SHP77 (cell line): ENCODE data around the gene TTLL1.
"Not testable (repeated sequence)": the region's sequence is repeated elsewhere in the genome, so short reads cannot be mapped to it uniquely, and the experiment has no call there.

ENCODE experiments used
- DNase-seq, 2 experiments: peaks; one replicate each; lab custom pipeline; 2025; lab: John Stamatoyannopoulos, UW

TTLL1 gene

GRCh38 chr22:43013355-43014315 lies 75.6 kb downstream of the TTLL1 start:
- no peak for DNase-seq

GRCh38 chr22:43012390-43012789 lies 76.8 kb downstream of the TTLL1 start:
- no peak for DNase-seq

GRCh38 chr22:43011079-43011478 lies 78.1 kb downstream of the TTLL1 start:
- no peak for DNase-seq

- DNase-seq: no peak
Measured at GRCh38 chr22:43009444-43009843, 79.7 kb downstream of the TTLL1 start.

GRCh38 chr22:43008921-43009320 lies 80.3 kb downstream of the TTLL1 start:
- no peak for DNase-seq

- DNase-seq: no peak
Measured at GRCh38 chr22:43008509-43008908, 80.7 kb downstream of the TTLL1 start.

GRCh38 chr22:43007519-43008102 lies 81.6 kb downstream of the TTLL1 start:
- DNase-seq: peak in 1 of 2 experiments; percentile 18

GRCh38 chr22:43006753-43007152 lies 82.4 kb downstream of the TTLL1 start:
- DNase-seq: no peak

GRCh38 chr22:43006016-43006505 lies 83.1 kb downstream of the TTLL1 start:
- no peak for DNase-seq

- DNase-seq: no peak
Measured at GRCh38 chr22:43005106-43005505, 84.1 kb downstream of the TTLL1 start.

- no peak for DNase-seq
Measured at GRCh38 chr22:43004362-43005035, 84.7 kb downstream of the TTLL1 start.

GRCh38 chr22:43002202-43002586 lies 87.0 kb downstream of the TTLL1 start:
- no peak for DNase-seq

GRCh38 chr22:43001271-43002201 lies 87.7 kb downstream of the TTLL1 start:
- DNase-seq: no peak

- no peak for DNase-seq
Measured at GRCh38 chr22:43000441-43001175, 88.6 kb downstream of the TTLL1 start.

- no peak for DNase-seq
Measured at GRCh38 chr22:42997582-42998090, 91.6 kb downstream of the TTLL1 start.

GRCh38 chr22:42996646-42997365 lies 92.4 kb downstream of the TTLL1 start:
- no peak for DNase-seq

- not testable (repeated sequence) for DNase-seq
Measured at GRCh38 chr22:42995654-42996053, 93.5 kb downstream of the TTLL1 start.

- DNase-seq: no peak
Measured at GRCh38 chr22:42994917-42995562, 94.2 kb downstream of the TTLL1 start.

- DNase-seq: no peak
Measured at GRCh38 chr22:42994276-42994916, 94.8 kb downstream of the TTLL1 start.
